Natural killer cell (primary cell): ENCODE measurements around the gene DEPDC1B. TPM values are rescaled to one million over a fixed set of nuclear protein-coding genes. Genes with fewer than 3 reads are reported as not detected.
"Not testable (repeated sequence)": the region's sequence is repeated elsewhere in the genome, so short reads cannot be mapped to it uniquely, and the experiment has no call there.

Source experiments
- ATAC-seq, 3 donors: fragments of 150-1000 bp in 2 of 3; fragments of 200-7000 bp in 1 of 3; cut with Tn5 transposase; 1 replicate in 1 of 3; 2 replicates in 2 of 3; pipeline ENCODE4 v1.10.0; 2021; ENCODE audit warnings: mild to moderate bottlenecking in 2 of 3, moderate library complexity in 2 of 3
- DNase-seq, 2 donors: peaks; one replicate each; pipeline versions ENCODE4 v3.0.0 to v3.0.0-alpha.2; 2013 to 2021; ENCODE audit warnings: mixed read lengths in 1 of 2
- H3K27ac ChIP-seq: one replicate; pipeline ENCODE4 v1.5.1; 2013; ENCODE audit warnings: mild to moderate bottlenecking, low read length
- H3K27me3 ChIP-seq: one replicate; pipeline ENCODE4 v1.6.1; 2013; ENCODE audit warnings: low read length; ENCODE audit not compliant: control insufficient read depth, insufficient read depth
- H3K36me3 ChIP-seq: one replicate; pipeline ENCODE4 v1.6.1; 2013; ENCODE audit warnings: low read length; ENCODE audit not compliant: control insufficient read depth, insufficient read depth
- H3K4me1 ChIP-seq: one replicate; pipeline ENCODE4 v1.6.1; 2013; ENCODE audit warnings: low read length; ENCODE audit not compliant: control insufficient read depth, insufficient read depth
- H3K4me3 ChIP-seq: one replicate; pipeline ENCODE4 v1.5.1; 2013; ENCODE audit warnings: low read length
- H3K9me3 ChIP-seq: one replicate; pipeline ENCODE4 v1.6.1; 2013; ENCODE audit warnings: low read length; ENCODE audit not compliant: control insufficient read depth, insufficient read depth
- H3K27ac Mint-ChIP-seq, 2 donors: one replicate each; pipeline ENCODE4 v1.8.0; 2022; ENCODE audit warnings: mild to moderate bottlenecking in 2 of 2, mixed read lengths in 2 of 2, moderate library complexity in 1 of 2
- H3K27me3 Mint-ChIP-seq, 2 donors: one replicate each; pipeline ENCODE4 v1.8.0; 2022; ENCODE audit warnings: low read depth in 2 of 2, mixed read lengths in 2 of 2
- H3K36me3 Mint-ChIP-seq: one replicate; pipeline ENCODE4 v1.8.0; 2022; ENCODE audit warnings: mixed read lengths
- H3K4me1 Mint-ChIP-seq, 2 donors: one replicate each; pipeline ENCODE4 v1.8.0; 2022; ENCODE audit warnings: mixed read lengths in 2 of 2
- H3K4me3 Mint-ChIP-seq: one replicate; pipeline ENCODE4 v1.8.0; 2022; ENCODE audit warnings: mild to moderate bottlenecking, moderate library complexity, mixed read lengths
- H3K9me3 Mint-ChIP-seq, 2 donors: one replicate each; pipeline ENCODE4 v1.8.0; 2022; ENCODE audit warnings: mixed read lengths in 2 of 2
- CTCF ChIP-seq: fragments of 200-600 bp; IDR thresholded peaks from one replicate; pipeline ENCODE4 v1.8.0; 2022; ENCODE audit warnings: antibody characterized with exemption
- WGBS: methylation state at CpG from one replicate; pipeline ENCODE4 v1.1.7; 2013; ENCODE audit warnings: missing lambda C conversion rate; ENCODE audit not compliant: insufficient coverage; 5-methylcytosine and 5-hydroxymethylcytosine counted together
- intact Hi-C: fragments of 100-400 bp; cut with micrococcal nuclease; formaldehyde crosslinking; loops from one replicate; pipeline ENCODE4 v1.14.2; 2022
- total RNA-seq, 4 donors: library from RNA; stranded (reverse); fragments of 120-200 nt in 1 of 4; gene quantifications; one replicate each; pipeline versions ENCODE4 v1.2.3 to v1.2.4, GENCODE V29; 2013 to 2022

Gene DEPDC1B
- total RNA-seq, 3 donors from 2014 or later (not counting 1 experiment from before 2014, with no cell fraction given), result 1.2 to 1.3 (median 1.2) TPM

GRCh38 chr5:60632153-60632552 is 67.8 kb downstream of the DEPDC1B start:
- DNase-seq (no peak), ATAC-seq (no peak)
- no peak overlapping the region for H3K4me3 Mint-ChIP-seq
- H3K36me3 Mint-ChIP-seq, result no peaks in the 10 kb centered on the region
- no peak overlapping the region for H3K27ac Mint-ChIP-seq
- intact Hi-C loops, result no loop called here
- H3K36me3 ChIP-seq, result no peaks in the 10 kb centered on the region
- no peaks in the 10 kb centered on the region for H3K9me3 Mint-ChIP-seq
- no peaks in the 10 kb centered on the region for H3K9me3 ChIP-seq
- no peak for TF ChIP-seq CTCF
- no peaks in the 10 kb centered on the region for H3K4me1 ChIP-seq
- H3K4me3 ChIP-seq, result no peak overlapping the region
- no peaks in the 10 kb centered on the region for H3K27me3 ChIP-seq
- H3K27ac ChIP-seq, result no peak overlapping the region
- WGBS, result over 99% methylated on average over 11 of the region's 11 CpGs
- no peaks in the 10 kb centered on the region for H3K27me3 Mint-ChIP-seq
- H3K4me1 Mint-ChIP-seq, result peaks cover 8 to 10% of the 10 kb centered on the region in 2 donors

GRCh38 chr5:60630836-60631235 is 69.1 kb downstream of the DEPDC1B start:
- WGBS, result 100% methylated on average over 2 of the region's 2 CpGs
- no peaks in the 10 kb centered on the region for H3K27me3 ChIP-seq
- H3K27me3 Mint-ChIP-seq, result no peaks in the 10 kb centered on the region
- H3K4me1 Mint-ChIP-seq, result peaks cover 8 to 10% of the 10 kb centered on the region in 2 donors
- no peaks in the 10 kb centered on the region for H3K36me3 Mint-ChIP-seq
- intact Hi-C loops, result no loop called here
- H3K36me3 ChIP-seq, result no peaks in the 10 kb centered on the region
- no peak overlapping the region for H3K27ac Mint-ChIP-seq
- no peak for ATAC-seq
- H3K9me3 ChIP-seq, result no peaks in the 10 kb centered on the region
- H3K4me3 ChIP-seq, result no peak overlapping the region
- DNase-seq, result no peak
- TF ChIP-seq CTCF, result no peak
- H3K27ac ChIP-seq, result no peak overlapping the region
- no peaks in the 10 kb centered on the region for H3K4me1 ChIP-seq
- H3K9me3 Mint-ChIP-seq, result no peaks in the 10 kb centered on the region
- no peak overlapping the region for H3K4me3 Mint-ChIP-seq

DNA sequence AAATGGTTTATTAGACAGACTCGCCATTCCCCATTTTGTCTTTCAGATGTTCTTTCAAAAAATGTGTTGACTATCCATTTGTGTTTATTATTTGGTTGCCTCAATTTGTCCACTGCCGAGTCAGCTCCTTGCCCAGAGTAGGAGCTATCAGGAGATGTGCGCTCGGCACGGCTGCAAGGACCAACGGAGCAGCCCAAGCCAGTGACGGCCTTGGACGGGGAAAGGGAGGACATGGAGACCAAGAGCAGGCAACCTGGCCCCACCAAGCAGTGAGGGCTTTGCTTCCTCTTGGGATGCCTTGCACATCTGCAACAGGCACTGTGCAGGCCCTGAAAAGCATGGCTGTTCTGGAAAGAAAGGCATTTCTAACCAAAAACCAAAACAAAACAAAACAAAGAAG is 69.8 kb downstream of the DEPDC1B start:
- ATAC-seq, result no peak
- Histone ChIP-seq H3K27ac (no peak overlapping the region), H3K4me1 (no peaks in the 10 kb centered on the region), H3K27me3 (no peaks in the 10 kb centered on the region), H3K9me3 (no peaks in the 10 kb centered on the region), H3K36me3 (no peaks in the 10 kb centered on the region), H3K4me3 (no peak overlapping the region)
- no peak for TF ChIP-seq CTCF
- no peaks in the 10 kb centered on the region for H3K9me3 Mint-ChIP-seq
- H3K36me3 Mint-ChIP-seq, result no peaks in the 10 kb centered on the region
- H3K4me3 Mint-ChIP-seq, result no peak overlapping the region
- H3K27me3 Mint-ChIP-seq, result no peaks in the 10 kb centered on the region
- intact Hi-C loops, result no loop called here
- whole genome bisulfite sequencing, result 97% methylated on average over 8 of the region's 8 CpGs
- no peak for DNase-seq
- H3K4me1 Mint-ChIP-seq, result peaks cover 8 to 10% of the 10 kb centered on the region in 2 donors
- no peak overlapping the region for H3K27ac Mint-ChIP-seq

GRCh38 chr5:60624875-60625274 is 75.1 kb downstream of the DEPDC1B start:
- H3K4me1 Mint-ChIP-seq, H3K9me3 ChIP-seq, DNase-seq, H3K4me1 ChIP-seq, H3K27ac Mint-ChIP-seq, H3K27ac ChIP-seq, H3K27me3 Mint-ChIP-seq, H3K27me3 ChIP-seq, H3K4me3 Mint-ChIP-seq, H3K4me3 ChIP-seq, H3K9me3 Mint-ChIP-seq, H3K36me3 ChIP-seq, H3K36me3 Mint-ChIP-seq, ATAC-seq, intact Hi-C loops: not testable (repeated sequence)
- WGBS, result 100% methylated on average over 2 of the region's 7 CpGs

- H3K4me1 Mint-ChIP-seq, H3K4me3 Mint-ChIP-seq, H3K27ac Mint-ChIP-seq, H3K4me3 ChIP-seq, H3K36me3 ChIP-seq, DNase-seq, H3K27ac ChIP-seq, ATAC-seq, intact Hi-C loops, H3K9me3 ChIP-seq, H3K36me3 Mint-ChIP-seq, H3K27me3 ChIP-seq, H3K27me3 Mint-ChIP-seq, H3K4me1 ChIP-seq, H3K9me3 Mint-ChIP-seq: not testable (repeated sequence)
- WGBS, result 100% methylated on average over 1 of the region's 3 CpGs
Measured at GRCh38 chr5:60620752-60621151, 79.2 kb downstream of the DEPDC1B start.
